AG04450 (cell line): Measurements from ENCODE around the gene ALDH7A1. TPM values are rescaled to one million over a fixed set of nuclear protein-coding genes. Genes with fewer than 3 reads are reported as not detected.
A peak's percentile ranks its signal among the peaks of the same experiment; 100 is the strongest.
"Not testable (repeated sequence)": the region's sequence is repeated elsewhere in the genome, so short reads cannot be mapped to it uniquely, and the experiment has no call there.

Experiments used
- CTCF ChIA-PET: fragments of 300-600, 350-600 bp; formaldehyde crosslinking; extraction: SDS; loops from one replicate; lab custom pipeline; 2022; ENCODE audit warnings: antibody characterized with exemption, inconsistent platforms; lab: Charles Lee
- POLR2A ChIA-PET: fragments of 350-600 bp; formaldehyde crosslinking; extraction: SDS; loops from one replicate; lab custom pipeline; 2021; ENCODE audit warnings: antibody characterized with exemption, inconsistent platforms; lab: Yijun Ruan, JAX
- DNase-seq: peaks from one replicate; pipeline ENCODE4 v3.0.0-alpha.2; 2011; ENCODE audit warnings: low read depth, low spot score
- H3K27ac ChIP-seq: one replicate; pipeline ENCODE4 v1.5.1; 2012; ENCODE audit warnings: low read depth, low read length, control low read depth
- H3K27me3 ChIP-seq: one replicate; pipeline ENCODE4 v1.6.0; 2012; ENCODE audit warnings: low read length; ENCODE audit not compliant: control insufficient read depth, insufficient read depth
- H3K4me3 ChIP-seq: 2 replicates; pipeline ENCODE4 v1.5.1; 2011; ENCODE audit warnings: mild to moderate bottlenecking, low read depth, low read length, control low read depth
- H3K9me3 ChIP-seq: 2 replicates; pipeline ENCODE4 v1.5.1; 2012; ENCODE audit warnings: low read length; ENCODE audit not compliant: control insufficient read depth, insufficient read depth
- CTCF ChIP-seq: IDR thresholded peaks from 2 replicates; pipeline ENCODE4 v1.5.1; 2011; ENCODE audit warnings: low read depth, low read length, control low read depth, inconsistent platforms
- polyA plus RNA-seq: library from polyadenylated mRNA; depleted of rRNA; stranded (reverse); fragments of >200 nt; gene quantifications from 2 replicates; pipeline ENCODE4 v1.2.3, GENCODE V29; 2011

ALDH7A1 gene
- polyA plus RNA-seq, 1 experiment: 97.2 TPM

GRCh38 chr5:126633552-126633951 is 38.5 kb upstream of the ALDH7A1 start:
- TF ChIP-seq CTCF: no peak
- Histone ChIP-seq H3K27ac (no peak overlapping the region), H3K9me3 (no peaks in the 10 kb centered on the region), H3K27me3 (no peaks in the 10 kb centered on the region), H3K4me3 (no peak overlapping the region)
- CTCF ChIA-PET: no interaction called here
- POLR2A ChIA-PET: no interaction called here
- no peak for DNase-seq

- Histone ChIP-seq H3K27ac (no peak overlapping the region), H3K4me3 (no peak overlapping the region), H3K9me3 (no peaks in the 10 kb centered on the region), H3K27me3 (no peaks in the 10 kb centered on the region)
- ChIA-PET POLR2A (no interaction called here), CTCF (interaction anchor here (0.5 kb wide), 1 partner anchor 1530 kb away, joined by 4 read pairs; no protein-coding TSS in a partner anchor)
- no peak for TF ChIP-seq CTCF
- DNase-seq: no peak
Measured at GRCh38 chr5:126631920-126632319, 36.9 kb upstream of the ALDH7A1 start.

- DNase-seq: no peak
- no peak overlapping the region for H3K4me3 ChIP-seq
- ChIA-PET CTCF (no interaction called here), POLR2A (no interaction called here)
- H3K27me3 ChIP-seq: no peaks in the 10 kb centered on the region
- no peak overlapping the region for H3K27ac ChIP-seq
- TF ChIP-seq CTCF: no peak
- H3K9me3 ChIP-seq: no peaks in the 10 kb centered on the region
Measured at GRCh38 chr5:126628102-126628501, 33.1 kb upstream of the ALDH7A1 start.

- TF ChIP-seq CTCF: no peak
- Histone ChIP-seq H3K27ac (no peak overlapping the region), H3K9me3 (no peaks in the 10 kb centered on the region), H3K27me3 (no peaks in the 10 kb centered on the region), H3K4me3 (no peak overlapping the region)
- ChIA-PET POLR2A (no interaction called here), CTCF (interaction anchor here (0.9 to 1.6 kb wide), 4 partner anchors 10 to 31 kb away, joined by 3 to 5 read pairs (median 4); partner anchors contain the start of gene PHAX)
- DNase-seq: peak; percentile 49
Measured at GRCh38 chr5:126624534-126624933, 29.5 kb upstream of the ALDH7A1 start.

GRCh38 chr5:126619781-126620180 is 24.8 kb upstream of the ALDH7A1 start:
- H3K27me3 ChIP-seq: no peaks in the 10 kb centered on the region
- no peak overlapping the region for H3K27ac ChIP-seq
- POLR2A ChIA-PET: no interaction called here
- no peak for DNase-seq
- no peak for TF ChIP-seq CTCF
- no peak overlapping the region for H3K4me3 ChIP-seq
- CTCF ChIA-PET: no interaction called here
- H3K9me3 ChIP-seq: no peaks in the 10 kb centered on the region

- H3K4me3 ChIP-seq, H3K27ac ChIP-seq, DNase-seq, H3K27me3 ChIP-seq, H3K9me3 ChIP-seq, POLR2A ChIA-PET: not testable (repeated sequence)
- CTCF ChIA-PET: interaction anchor here (0.6 kb wide), 1 partner anchor 22 kb away, joined by 4 read pairs; the partner anchor contains the start of gene ALDH7A1
Measured at GRCh38 chr5:126617603-126618002, 22.6 kb upstream of the ALDH7A1 start.
